HEK293T (cell line): Measurements from ENCODE around the gene TENT5D.

ENCODE experiments used
- ARNT ChIP-seq: fragments of 450-650 bp; IDR thresholded peaks from 2 replicates; pipeline ENCODE4 v1.6.1; 2017; ENCODE audit warnings: mild to moderate bottlenecking
- FOXK2 ChIP-seq: fragments of 450-650 bp; IDR thresholded peaks from 2 replicates; pipeline ENCODE4 v1.6.1; 2016; ENCODE audit warnings: mild to moderate bottlenecking
- FOXM1 ChIP-seq: fragments of 450-650 bp; IDR thresholded peaks from 2 replicates; pipeline ENCODE4 v1.6.1; 2017; ENCODE audit warnings: mild to moderate bottlenecking, borderline replicate concordance
- L3MBTL2 ChIP-seq: fragments of 450-650 bp; conservative IDR thresholded peaks from 2 replicates; pipeline ENCODE4 v1.6.1; 2016; ENCODE audit warnings: mild to moderate bottlenecking
- SP1 ChIP-seq: fragments of 450-650 bp; IDR thresholded peaks from 2 replicates; pipeline ENCODE4 v1.6.1; 2017
- SUZ12 ChIP-seq: fragments of 450-650 bp; IDR thresholded peaks from 2 replicates; pipeline ENCODE4 v1.6.1; 2016; ENCODE audit warnings: mild to moderate bottlenecking
- TARDBP ChIP-seq: fragments of 450-650 bp; IDR thresholded peaks from 2 replicates; pipeline ENCODE4 v1.6.1; 2016
- ZNF384 ChIP-seq: fragments of 450-650 bp; IDR thresholded peaks from 2 replicates; pipeline ENCODE4 v1.6.1; 2016

DNA sequence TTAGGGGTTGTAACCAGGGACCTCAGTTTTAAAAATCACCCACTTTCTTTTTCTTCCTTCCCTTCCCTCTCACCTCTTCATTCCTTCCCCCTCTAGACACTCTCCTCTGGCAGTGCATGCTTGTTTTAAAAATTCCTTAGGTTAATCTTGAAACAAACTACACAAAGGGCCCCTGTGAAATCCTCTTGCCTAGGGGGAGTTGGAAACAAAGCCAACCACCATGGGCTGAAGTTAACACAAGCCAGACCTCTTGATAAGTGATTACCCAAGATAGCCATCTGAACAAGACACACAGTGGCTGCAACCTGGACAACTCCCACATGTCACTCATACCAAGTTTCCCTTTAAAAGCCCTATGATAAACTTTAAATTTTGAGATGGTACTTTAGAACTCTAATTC lies 68.9 kb downstream of the TENT5D start:
- TF ChIP-seq ARNT (no peak), FOXM1 (no peak), SP1 (no peak), SUZ12 (no peak), TARDBP (no peak), L3MBTL2 (no peak), ZNF384 (no peak), FOXK2 (no peak)
